GM19025 (cell line): Measurements from ENCODE around the gene FOXD4L6.
"Not testable (repeated sequence)": the region's sequence is repeated elsewhere in the genome, so short reads cannot be mapped to it uniquely, and the experiment has no call there.

Experiments used
- ATAC-seq: cut with Tn5 transposase; IDR thresholded peaks from one replicate; pipeline ENCODE4 v1.9.1; 2021; ENCODE audit warnings: mild to moderate bottlenecking, low read depth, moderate library complexity; ENCODE audit not compliant: unreplicated experiment

FOXD4L6 gene

DNA sequence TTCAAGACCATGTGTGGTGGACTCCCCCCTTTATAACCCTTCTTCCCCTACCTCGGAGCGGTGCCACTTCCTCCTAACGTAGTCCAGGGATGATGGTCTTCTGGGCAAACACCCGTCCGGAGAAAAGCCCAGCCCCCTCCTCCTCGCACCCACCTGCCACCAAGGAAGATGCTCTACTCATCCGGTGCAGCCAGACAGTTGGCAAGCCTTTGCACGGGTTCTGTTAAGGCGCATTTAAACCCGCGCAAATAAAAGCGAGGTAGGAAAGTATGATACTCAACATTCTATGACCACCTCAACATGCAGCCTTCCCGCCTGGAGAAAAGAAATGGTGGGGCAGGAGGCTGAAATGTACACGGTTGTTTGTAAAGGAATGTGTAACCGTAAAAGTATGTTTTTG is at the start of gene FOXD4L6:
FOXD4L6 (minus strand) TSS at position 101 of the 400 bp plus-strand sequence. CDS start 298 bp downstream, outside the sequence.
- not testable (repeated sequence) for ATAC-seq

DNA sequence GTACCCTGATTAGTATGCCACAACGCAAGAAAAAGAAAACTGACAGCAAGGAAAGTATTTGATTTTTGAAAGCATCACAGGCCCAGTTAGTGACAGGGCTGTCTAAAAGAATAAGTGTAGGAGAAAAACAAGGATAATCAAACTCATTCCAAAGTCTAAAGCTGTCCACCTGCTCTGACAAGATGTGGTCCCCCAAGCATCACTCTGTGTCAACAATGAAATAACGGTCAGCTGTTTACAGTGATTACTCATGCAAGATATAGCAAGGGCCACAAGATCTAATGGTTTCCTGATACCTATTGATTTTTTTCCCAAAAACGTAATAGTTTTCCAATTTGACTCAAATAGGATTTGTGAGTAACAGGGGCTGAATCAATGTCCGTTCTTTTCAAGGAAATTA is 46.5 kb upstream of the FOXD4L6 start:
- not testable (repeated sequence) for ATAC-seq

DNA sequence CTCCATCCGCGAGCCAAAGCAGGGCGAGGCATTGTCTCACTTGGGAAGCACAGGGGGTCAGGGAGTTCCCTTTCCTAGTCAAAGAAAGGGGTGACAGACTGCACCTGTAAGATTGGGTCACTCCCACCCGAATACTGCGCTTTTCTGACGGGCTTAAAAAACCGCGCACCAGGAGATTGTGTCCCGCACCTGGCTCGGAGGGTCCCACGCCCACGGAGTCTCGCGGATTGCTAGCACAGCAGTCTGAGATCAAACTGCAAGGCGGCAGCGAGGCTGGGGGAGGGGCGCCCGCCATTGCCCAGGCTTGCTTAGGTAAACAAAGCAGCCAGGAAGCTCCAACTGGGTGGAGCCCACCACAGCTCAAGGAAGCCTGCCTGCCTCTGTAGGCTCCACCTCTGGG is 21.6 kb upstream of the FOXD4L6 start:
- ATAC-seq, result not testable (repeated sequence)

DNA sequence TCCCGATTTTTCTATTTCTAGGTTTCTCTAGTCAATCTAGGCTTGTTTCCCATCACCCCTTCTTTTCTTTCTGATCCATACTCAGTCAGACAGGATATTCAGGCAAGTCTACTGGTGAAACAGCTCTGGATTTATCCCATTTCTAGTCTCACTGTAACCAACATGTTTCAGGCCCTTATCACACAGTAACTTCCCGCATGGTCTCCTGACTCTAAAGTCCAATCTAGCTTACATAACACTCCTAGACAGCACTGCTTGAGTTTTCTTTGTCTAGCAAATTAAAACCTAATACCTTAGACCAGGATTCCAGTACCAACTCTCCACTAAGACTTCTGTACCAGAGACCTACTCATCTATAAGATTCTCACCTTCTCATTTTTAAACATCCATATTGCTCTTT is 13.4 kb upstream of the FOXD4L6 start:
- not testable (repeated sequence) for ATAC-seq

DNA sequence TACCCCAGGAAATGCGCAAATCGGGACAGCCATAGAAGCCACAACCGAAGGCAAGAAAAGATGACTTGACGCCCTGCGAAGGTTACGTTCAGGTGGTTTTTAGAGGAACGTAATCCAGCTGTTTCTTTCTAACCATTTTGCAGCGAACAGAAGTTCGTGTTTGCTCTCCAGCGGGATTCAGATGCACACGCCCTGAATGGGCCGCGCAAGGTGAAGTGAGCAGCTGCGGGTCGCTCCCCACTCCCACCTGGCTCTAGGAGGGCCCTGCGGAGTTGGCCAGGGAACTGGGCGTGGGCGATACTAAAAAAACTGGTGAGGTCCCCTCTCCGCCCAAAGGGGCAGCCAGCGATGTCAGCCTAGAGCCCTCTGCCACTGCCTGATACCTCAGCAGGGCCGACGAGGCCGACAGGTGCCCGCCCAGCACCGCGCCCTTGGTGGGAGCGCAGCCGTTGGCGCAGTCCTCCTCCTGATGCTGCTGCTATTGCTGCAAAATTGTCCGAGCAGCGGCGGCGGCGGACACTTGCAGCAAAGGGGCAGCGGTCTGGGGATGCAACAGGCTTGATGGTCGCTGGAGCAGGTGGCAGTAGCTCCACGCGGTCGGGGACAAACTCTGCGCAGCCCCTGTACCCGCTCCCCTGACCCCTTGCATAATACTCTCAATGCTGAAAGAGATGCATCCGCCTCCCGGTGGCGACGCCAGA is 1.6 kb downstream of the FOXD4L6 start:
- ATAC-seq, result not testable (repeated sequence)

DNA sequence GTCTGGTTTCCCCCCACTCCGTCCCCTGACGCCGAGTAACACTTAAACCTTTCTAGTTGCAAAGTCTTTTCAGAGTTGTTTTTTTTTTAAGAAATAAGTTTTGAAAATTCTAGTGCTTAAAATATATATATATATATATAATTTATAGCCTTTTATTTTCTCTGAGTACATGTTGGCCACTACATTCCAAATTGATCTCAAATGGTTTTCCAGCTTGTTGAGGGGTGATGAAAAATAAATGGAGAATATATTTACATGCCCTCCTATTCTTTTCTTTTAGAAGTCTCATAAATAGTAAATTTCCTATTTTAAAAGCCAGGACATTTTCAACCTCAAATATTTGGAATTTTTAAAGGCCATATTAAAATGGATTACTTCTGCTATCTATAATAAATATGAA is 2.5 kb downstream of the FOXD4L6 start:
- not testable (repeated sequence) for ATAC-seq

DNA sequence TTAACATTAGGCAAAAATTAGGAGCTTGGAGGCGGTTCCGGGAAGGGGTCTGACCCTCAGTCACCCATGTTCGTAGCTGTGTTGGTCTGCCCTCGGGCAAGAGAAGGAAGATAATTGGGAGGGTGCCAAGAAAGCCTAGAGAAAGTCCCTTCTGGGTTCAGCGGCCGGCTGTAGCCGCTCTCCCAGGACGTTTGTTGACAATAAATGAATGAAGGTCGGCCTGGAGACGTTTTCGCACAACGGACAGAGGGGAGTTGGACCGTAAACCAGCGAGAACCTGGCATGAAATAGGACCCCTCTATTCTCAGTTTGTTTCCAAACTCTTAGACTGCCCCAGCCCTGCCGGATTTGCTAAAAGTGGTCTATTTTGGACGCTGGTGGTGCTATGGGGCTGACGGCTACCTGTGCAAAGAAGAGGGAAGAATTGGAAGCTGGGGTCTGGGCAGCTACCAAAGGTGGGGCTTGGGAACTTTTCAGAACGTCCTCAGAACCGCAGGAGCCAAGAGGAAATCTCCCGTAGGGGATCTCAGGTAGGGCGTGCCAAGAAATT is 3.3 kb downstream of the FOXD4L6 start:
- not testable (repeated sequence) for ATAC-seq

DNA sequence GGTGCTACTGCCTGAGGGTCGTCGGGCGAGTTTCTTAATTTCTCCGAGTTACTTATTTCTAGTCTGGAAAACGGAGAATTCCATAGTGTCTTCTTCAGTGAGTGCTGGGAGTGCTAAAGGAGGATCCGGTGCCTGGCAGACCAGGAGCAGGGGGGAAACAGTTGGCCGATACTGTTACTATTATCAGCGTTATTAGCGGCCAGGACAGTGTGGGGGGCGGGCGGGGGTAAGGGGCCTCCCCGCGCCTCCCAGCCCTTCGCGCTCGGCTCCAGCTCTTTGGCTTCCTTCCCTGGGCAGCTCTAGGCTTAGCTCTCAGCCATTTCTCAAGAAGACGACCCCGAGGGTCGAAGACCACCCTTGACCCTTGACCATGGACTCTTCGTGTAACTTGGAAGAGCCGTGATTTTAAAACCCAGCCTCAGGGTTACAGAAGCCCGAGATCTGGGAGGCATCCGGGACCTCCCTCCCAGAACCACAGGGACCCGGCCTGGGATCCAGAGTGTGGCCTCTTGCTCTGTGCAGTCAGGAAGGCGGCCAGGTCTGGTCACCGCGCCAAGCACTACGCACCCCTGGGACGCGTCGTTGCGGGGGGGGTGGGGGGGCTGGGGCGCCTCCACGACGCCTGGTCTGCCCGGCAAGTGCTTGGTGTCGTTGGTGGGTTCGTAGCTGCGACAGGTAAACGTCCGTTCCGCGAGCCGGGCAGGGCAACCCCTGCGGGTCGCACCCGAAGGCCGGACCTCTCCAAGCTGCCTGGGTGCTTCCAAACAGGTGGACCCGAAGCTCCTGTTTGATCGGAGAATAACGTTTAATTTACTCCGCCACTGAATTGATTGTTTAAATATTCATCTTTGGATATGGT is 4.0 kb downstream of the FOXD4L6 start:
- not testable (repeated sequence) for ATAC-seq

DNA sequence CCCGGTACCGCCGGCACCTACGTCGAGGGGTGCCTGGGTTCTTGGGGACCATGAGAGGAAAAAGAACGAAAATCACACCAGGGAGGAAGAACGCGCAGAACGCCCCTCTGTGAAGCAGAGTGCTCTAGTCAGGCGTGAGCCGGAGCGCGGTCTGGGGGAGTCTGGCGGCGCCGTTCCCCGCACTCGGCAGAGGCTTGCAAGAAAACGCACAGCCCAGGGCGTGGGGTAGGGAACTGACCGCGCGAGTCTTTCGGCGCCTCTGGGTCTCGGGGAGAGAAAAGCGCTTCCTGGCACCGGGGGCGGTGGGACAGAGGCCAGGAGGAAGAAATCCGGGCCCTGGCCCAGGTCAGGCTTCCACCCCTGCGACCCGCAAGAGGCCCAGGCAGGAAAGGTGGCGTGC is 4.7 kb downstream of the FOXD4L6 start:
- not testable (repeated sequence) for ATAC-seq

DNA sequence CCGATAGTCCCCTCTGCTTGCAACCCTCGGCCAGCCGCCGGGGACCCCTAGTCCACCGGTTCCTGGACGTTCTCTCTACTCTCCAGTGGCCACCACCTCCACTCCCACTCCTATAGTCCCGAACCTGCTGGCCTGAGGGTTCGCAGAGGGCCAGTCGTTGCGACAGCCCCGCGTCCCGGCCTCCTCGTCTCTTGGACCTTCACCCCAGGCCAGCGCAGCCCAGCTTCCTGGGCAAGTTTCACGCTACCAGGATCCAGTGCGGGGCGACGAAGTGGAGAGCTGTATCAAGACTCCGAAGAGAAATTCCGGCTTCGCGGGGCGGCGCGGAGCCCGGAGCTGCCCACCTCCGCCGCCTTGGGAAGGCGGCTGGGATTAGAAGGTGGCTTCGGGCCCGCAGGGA is 5.1 kb downstream of the FOXD4L6 start:
- ATAC-seq, result not testable (repeated sequence)

DNA sequence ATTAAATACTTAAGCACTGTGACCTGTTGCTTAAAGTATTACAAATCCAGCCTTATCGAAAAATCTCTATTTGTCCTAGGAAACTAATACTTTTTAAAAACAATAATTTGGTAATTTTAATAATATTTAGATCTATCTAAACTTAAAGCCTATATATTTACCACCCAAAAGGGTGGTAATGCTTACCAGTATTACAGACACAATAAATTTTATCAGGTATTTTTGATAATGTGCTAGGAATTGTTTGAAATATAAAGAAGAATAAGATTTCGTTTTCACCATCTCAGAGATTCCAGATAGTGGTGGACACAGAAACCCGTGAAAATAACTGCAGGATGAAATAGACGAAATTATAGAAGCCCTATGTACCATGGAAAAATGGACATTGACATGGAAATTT is 7.8 kb downstream of the FOXD4L6 start:
- not testable (repeated sequence) for ATAC-seq

DNA sequence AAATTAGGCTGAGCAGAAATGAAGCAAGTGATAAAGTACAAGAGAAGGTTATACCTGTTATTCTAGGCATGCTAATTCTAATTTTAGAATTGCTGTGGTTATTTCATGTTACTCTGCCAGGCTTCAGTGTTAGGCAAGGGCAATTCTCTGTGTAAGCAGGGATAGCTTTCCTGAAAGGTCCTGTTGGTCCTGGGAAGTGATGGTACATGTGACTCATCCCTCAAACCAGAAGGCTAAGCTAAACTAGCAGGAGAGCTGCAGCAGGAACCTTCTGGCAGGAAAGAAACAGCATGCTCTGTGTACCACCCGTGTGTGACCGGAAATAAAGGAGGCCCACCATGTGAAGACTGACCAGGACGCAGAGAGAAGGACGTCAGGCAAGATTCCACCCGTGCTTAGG is 8.8 kb downstream of the FOXD4L6 start:
- not testable (repeated sequence) for ATAC-seq

DNA sequence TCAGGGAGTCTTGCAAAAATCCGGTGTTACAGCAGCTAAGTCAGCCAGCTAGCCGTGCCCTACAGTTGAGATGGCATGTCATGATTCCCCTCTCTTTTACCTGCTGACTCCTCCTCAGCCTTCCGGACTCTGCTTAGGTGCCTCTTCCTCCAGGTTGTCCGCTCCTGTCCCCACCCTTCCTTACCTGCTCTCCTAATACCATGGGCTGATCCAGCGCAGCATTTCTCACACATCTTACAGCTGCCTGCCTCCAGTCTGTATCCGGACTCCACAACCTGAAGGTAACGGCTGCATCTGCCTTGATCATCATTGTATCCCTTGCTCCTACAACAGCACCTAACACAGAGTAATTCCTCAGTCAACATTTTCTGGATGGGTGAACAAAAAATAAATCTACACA is 9.2 kb downstream of the FOXD4L6 start:
- not testable (repeated sequence) for ATAC-seq

DNA sequence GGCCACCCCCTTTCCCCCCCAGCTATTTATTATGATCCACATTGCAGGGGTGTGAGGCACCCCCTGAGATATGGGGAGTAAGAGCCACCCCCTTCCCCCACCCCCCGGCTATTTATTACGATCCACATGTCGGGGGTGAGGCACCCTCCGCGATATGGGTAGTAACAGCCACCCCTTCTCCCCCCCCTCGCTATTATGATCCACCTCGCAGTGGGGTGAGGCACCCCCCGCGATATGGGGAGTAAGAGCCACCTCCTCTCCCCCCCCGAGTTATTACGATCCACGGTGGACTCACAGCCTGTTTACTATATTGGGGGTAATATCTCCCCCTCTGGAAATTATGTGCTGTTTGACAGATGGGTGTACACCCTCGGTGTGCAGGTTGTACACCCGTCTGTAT is 15.1 kb downstream of the FOXD4L6 start:
- not testable (repeated sequence) for ATAC-seq

DNA sequence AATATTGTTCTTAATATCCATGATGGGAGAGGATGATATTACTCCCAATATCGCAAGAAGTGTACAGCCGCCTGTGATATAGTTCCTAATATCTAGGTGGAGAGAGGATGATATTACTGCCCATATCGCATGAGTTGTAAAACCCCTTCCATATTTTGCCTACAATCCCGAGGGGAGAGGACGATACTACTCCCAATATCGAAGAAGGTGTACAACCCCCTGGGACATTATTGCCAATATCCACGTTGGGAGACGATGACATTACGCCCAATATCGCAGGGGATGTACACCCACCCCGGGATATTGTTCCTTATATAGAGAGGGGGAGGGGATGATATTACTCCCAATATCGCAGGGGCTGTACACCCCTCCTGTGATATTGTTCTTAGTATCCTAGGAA is 17.1 kb downstream of the FOXD4L6 start:
- not testable (repeated sequence) for ATAC-seq

DNA sequence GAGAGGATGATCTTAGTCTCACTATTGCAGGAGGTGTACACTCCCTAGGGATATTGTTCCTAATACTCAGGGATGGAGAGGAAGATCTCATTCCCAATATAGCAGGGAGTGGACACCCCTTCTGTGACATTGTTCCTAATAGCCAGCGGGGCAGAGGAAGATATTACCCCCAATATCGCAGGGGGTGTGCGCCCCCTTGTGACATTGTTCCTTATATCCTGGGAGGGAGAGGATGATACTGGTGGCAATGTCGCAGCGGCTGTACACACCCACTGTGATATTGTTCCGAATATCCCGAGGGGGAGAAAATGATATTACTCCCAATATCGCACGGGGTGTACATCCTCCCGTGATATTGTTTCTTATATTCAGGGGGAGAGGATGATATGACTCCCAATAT is 17.6 kb downstream of the FOXD4L6 start:
- ATAC-seq, result not testable (repeated sequence)

DNA sequence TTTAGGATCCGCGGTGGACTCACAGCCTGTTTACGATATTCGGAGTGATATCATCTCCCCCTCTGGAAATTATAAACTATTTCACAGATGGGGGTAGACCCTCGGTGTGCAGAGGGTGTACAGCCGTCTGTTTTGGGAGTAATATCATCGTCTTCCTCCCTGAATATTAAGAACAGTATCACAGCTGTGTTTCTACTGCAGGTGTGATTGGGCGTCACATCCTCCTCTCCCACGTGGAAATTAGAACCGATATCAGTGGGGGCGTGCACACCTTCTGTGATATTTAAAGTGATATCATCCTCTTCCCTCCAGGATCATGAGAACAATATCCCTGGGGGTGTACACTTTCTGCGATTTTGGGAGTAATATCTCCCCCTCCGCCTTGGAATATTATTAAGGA is 19.2 kb downstream of the FOXD4L6 start:
- ATAC-seq, result not testable (repeated sequence)

DNA sequence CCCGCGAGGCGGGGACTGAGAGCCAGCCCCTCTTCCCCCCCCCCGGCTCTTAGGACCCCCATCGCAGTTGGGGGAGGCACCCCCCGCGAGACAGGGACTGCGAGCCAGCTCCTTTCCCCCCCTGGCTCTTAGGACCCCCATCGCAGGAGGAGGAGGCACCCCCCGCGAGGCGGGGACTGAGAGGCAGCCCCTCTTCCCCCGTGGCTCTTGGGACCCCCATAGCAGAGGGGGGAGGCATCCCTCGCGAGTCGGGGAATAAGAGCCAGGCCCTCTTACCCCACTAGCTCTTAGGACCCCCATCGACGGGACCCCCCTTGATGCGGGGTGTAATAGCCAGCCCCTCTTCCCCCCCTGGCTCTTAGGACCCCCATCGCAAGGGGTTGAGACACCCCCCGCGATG is 19.7 kb downstream of the FOXD4L6 start:
- not testable (repeated sequence) for ATAC-seq

DNA sequence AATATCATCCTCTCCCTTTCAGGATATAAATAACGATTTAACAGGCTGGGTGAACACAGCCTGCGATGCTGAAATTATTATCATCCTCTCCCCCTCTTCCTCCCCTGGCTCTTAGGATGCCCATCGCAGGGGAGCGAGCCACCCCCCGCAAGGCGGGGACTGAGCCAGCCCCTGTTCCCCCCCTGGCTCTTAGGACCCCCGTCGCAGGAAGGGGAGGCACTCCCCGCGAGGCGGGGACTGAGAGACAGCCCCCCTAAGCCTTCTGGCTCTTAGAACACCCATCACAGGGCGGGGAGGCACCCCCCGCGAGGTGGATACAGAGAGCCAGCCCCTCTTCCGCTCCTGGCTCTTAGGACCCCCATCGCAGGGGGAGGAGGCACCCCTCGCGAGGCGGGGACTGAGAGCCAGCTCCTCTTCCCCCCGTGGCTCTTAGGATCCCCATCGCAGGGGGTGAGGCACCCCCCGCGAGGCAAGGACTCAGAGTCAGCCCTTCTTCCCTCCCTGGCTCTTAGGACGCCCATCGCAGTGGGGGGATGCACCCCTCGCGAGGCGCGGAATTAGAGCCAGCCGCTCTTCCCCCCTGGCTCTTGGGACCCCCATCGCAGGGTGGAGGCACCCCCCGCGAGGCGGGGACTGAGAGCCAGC is 21.9 kb downstream of the FOXD4L6 start:
- not testable (repeated sequence) for ATAC-seq

DNA sequence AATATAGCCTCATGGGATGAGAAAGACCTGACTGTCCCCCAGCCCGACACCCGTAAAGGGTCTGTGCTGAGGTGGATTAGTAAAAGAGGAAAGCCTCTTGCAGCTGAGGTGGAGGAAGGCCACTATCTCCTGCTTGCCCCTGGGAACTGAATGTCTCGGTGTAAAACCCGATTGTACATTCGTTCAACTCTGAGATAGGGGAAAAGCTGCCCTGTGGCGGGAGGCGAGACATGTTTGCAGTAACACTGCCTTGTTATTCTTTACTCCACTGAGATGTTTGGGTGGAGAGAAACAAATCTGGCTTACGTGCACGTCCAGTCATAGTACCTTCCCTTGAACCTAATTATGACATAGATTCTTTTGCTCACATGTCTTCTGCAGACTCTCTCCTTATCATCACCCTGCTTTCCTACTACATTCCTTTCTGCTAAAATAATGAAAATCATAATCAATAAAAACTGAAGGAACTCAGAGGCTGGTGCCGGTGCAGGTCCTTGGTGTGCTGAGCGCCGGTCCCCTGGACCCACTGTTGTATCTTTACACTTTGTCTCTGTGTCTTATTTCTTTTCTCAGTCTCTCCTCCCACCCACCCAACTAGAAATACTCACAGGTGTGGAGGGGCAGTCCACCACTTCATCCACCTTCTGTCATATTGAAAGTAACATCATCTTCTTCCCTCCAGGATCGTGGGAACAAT is 22.8 kb downstream of the FOXD4L6 start:
- ATAC-seq, result not testable (repeated sequence)
